ENCODE results near the gene CSGALNACT2. TPM values are rescaled to one million over a fixed set of nuclear protein-coding genes. Genes with fewer than 3 reads are reported as not detected.
A peak's percentile ranks its signal among the peaks of the same experiment; 100 is the strongest.

CSGALNACT2 gene
- total RNA-seq, 1 experiment from 2014 or later = 22.3 TPM

GRCh38 chr10:43230101-43230908, 92.1 kb downstream of the CSGALNACT2 start:
- DNase-seq (ENCODE audit: low read depth, low spot score) = no peak
- POLR2A ChIA-PET = interaction anchor here (0.5 kb wide), 1 partner anchor 33 kb away, joined by 9 read pairs; no protein-coding TSS in a partner anchor
- no TSS peak for BruUV-seq (replicated peaks)
- 0 out of 2 replicates have a peak, but pooled peaks cover 3% of the 10 kb centered on the region for H3K4me1 ChIP-seq (ENCODE audit: control insufficient read depth, insufficient read depth, low read length)
- no peaks in the 10 kb centered on the region for H3K27me3 ChIP-seq (ENCODE audit: control insufficient read depth, insufficient read depth, low read length)
- H3K36me3 ChIP-seq (ENCODE audit: control insufficient read depth, insufficient read depth, low read length) = no peaks in the 10 kb centered on the region
- H3K4me3 ChIP-seq (ENCODE audit: low read depth in 2 of 2, low read length in 2 of 2) = peak overlapping the region in 1 of 2 experiments; percentile 50; a peak in 3 of 4 replicates
- intact Hi-C loops (cut with micrococcal nuclease; ENCODE audit: unreplicated experiment) (no loop called here), in situ Hi-C loops (cut with HindIII; ENCODE audit: low pct_unique_long_range_greater_than_20kb, low sequenced_read_pairs) (no loop called here)
- ATAC-seq = no peak; the same call in 1 of the 2 replicates
- H3K9me3 ChIP-seq (ENCODE audit: control insufficient read depth, insufficient read depth, low read depth, low read length) = no peaks in the 10 kb centered on the region
- no peak overlapping the region for H3K27ac ChIP-seq (ENCODE audit: low read length)
- CTCF ChIA-PET = no interaction called here
- TF ChIP-seq CTCF (IDR thresholded peaks at IDR 0.05) (no peak; the same call in 1 of the 2 replicates), REST (IDR thresholded peaks at IDR 0.05; ENCODE audit: insufficient read depth in 1 of 2, low read depth in 2 of 2, low read length in 1 of 2) (no peak), TCF7L2 (IDR thresholded peaks at IDR 0.05; ENCODE audit: low read depth, low read length) (no peak), POLR2AphosphoS5 (IDR thresholded peaks at IDR 0.05; ENCODE audit: low read depth, low read length) (no peak), SIN3A (IDR thresholded peaks at IDR 0.05; ENCODE audit: borderline replicate concordance, insufficient read depth, low read depth, low read length) (no peak)

DNA sequence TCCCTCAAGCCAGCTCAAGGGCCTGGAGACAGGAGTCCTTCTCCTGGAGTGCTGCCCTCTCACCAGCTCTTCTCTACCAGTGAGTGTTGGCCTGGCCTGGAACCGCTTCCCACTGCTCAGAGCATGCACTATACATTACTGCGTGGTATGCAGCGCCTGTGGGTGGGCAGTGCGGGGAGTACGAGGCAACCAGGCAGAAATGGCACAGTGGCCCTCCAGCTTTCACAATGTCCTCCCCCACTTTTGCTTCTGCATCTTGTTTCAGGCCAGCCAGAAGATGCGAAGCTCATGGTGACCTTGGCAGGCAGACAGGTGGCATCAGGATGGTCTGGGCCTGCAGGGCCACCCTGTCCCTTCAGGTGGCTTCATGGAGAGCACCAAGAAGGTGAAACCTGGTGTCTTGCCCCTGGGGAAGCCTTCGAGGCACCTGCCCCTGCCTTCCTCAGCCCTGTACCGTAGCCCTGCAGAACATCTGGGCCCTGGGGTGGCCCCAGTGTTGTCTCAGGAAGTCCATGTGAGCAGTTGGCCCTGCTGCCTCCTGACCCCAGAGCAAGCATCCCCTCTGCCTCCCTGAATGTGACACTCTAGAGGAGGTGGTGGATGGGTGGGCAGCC, 92.8 kb downstream of the CSGALNACT2 start:
- DNase-seq (ENCODE audit: low read depth, low spot score) (no peak), ATAC-seq (no peak)
- Histone ChIP-seq H3K36me3 (ENCODE audit: control insufficient read depth, insufficient read depth, low read length) (no peaks in the 10 kb centered on the region), H3K9me3 (ENCODE audit: control insufficient read depth, insufficient read depth, low read depth, low read length) (no peaks in the 10 kb centered on the region), H3K27me3 (ENCODE audit: control insufficient read depth, insufficient read depth, low read length) (no peaks in the 10 kb centered on the region), H3K4me1 (ENCODE audit: control insufficient read depth, insufficient read depth, low read length) (0 out of 2 replicates have a peak, but pooled peaks cover 3% of the 10 kb centered on the region), H3K27ac (ENCODE audit: low read length) (no peak overlapping the region), H3K4me3 (ENCODE audit: low read depth in 2 of 2, low read length in 2 of 2) (no peak overlapping the region)
- ChIA-PET POLR2A (interaction anchor here (0.5 kb wide), 1 partner anchor 33 kb away, joined by 9 read pairs; no protein-coding TSS in a partner anchor), CTCF (no interaction called here)
- no peak for TF ChIP-seq REST (IDR thresholded peaks at IDR 0.05; ENCODE audit: insufficient read depth in 1 of 2, low read depth in 2 of 2, low read length in 1 of 2)
- TF ChIP-seq SIN3A (IDR thresholded peaks at IDR 0.05; ENCODE audit: borderline replicate concordance, insufficient read depth, low read depth, low read length) = no peak
- TF ChIP-seq CTCF (IDR thresholded peaks at IDR 0.05) = no peak
- TF ChIP-seq TCF7L2 (IDR thresholded peaks at IDR 0.05; ENCODE audit: low read depth, low read length) = no peak
- no peak for TF ChIP-seq POLR2AphosphoS5 (IDR thresholded peaks at IDR 0.05; ENCODE audit: low read depth, low read length)
- BruUV-seq (replicated peaks) = no TSS peak
- in situ Hi-C loops (cut with HindIII; ENCODE audit: low pct_unique_long_range_greater_than_20kb, low sequenced_read_pairs) = no loop called here
- intact Hi-C loops (cut with micrococcal nuclease; ENCODE audit: unreplicated experiment) = no loop called here

Data from Panc1 (cell line).